ENCODE results near the gene GPC4.

The GPC4 gene

DNA sequence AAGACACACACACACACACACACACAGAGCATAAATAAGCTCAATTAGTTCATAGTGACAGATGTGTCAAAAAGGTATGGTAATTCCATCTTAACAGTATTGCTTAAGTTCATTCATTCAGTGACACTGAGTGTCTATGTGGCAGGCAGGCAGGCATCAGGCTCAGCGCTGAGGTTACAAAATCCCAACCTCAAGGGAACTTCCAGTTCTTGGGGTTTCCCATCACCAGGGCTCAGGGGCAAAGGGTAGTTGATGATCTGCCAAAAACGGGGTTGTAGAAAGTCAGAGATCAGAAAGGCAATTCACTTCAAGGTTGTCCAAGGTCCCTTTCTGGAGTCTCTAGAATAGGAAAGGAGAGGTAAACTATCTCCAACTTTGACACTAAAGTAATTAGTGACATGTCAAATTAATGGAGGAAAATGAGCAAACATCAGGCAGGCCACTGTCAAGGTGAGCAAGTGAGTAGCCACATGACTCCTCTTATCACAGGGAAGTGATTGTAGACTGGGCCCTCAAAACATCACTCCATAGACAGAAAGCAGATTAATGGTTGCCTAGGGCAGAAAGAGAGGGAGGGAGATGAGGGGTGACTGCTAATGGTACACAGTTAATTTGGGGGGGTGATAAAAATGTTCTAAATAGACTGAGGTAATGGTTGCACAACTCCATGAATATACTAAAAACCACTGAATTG lies 41.8 kb downstream of the GPC4 start:
- TF ChIP-seq, protein P1, sequence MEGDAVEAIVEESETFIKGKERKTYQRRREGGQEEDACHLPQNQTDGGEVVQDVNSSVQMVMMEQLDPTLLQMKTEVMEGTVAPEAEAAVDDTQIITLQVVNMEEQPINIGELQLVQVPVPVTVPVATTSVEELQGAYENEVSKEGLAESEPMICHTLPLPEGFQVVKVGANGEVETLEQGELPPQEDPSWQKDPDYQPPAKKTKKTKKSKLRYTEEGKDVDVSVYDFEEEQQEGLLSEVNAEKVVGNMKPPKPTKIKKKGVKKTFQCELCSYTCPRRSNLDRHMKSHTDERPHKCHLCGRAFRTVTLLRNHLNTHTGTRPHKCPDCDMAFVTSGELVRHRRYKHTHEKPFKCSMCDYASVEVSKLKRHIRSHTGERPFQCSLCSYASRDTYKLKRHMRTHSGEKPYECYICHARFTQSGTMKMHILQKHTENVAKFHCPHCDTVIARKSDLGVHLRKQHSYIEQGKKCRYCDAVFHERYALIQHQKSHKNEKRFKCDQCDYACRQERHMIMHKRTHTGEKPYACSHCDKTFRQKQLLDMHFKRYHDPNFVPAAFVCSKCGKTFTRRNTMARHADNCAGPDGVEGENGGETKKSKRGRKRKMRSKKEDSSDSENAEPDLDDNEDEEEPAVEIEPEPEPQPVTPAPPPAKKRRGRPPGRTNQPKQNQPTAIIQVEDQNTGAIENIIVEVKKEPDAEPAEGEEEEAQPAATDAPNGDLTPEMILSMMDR (IDR thresholded peaks at IDR 0.05; ENCODE audit: low read length, missing control alignments): no peak
- DNase-seq (ENCODE audit: low read depth): no peak
- no peak overlapping the region for H3K4me3 ChIP-seq (replicated peaks; ENCODE audit: low read depth, low read length)

DNA sequence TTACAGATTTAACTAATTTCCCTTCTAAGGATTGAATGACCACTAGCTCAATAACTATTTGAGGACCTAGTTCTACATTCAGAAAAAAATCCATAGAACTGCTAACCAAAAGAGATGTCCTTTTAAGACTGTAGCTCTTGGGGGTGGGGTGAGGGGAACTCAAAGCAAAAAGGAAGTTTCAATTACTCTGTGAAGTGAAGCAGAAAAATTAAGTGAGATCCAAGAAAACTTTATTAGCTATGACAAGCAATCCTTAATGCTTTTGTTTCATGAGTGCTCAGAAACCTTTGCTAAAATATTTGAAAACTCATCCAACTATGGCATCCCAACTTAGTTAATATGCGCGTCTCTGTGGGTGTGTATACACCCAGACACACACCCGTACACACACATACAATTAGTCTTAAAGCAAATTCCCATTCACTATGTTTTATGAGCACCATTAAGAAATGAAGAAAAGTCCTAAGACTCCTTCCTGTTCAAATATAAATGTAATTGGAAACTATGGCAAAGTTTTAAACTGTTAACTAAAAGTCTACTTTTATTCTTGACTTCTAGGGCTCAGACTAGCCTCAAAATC lies 44.5 kb downstream of the GPC4 start:
- no peak for DNase-seq (ENCODE audit: low read depth)
- TF ChIP-seq, protein P1 (IDR thresholded peaks at IDR 0.05; ENCODE audit: low read length, missing control alignments): no peak
- no peak overlapping the region for H3K4me3 ChIP-seq (replicated peaks; ENCODE audit: low read depth, low read length)

DNA sequence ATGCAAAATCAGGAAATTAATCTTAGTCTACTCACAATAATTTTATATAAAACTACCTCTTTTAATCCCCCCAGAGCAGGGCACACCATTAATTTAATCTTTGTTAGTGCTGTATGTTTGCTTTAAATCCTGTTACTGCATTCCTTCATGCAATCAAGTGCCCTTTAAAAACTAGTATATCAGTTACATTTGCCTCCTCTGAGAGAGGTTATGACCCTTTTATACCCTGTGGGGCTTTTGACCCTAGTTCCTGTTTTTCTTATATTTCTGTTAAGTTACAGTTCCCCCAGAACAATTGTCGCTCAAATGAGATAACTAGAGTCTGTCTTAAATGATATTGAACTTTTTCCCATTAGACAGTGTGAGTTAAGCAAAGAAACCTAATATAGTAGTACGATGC lies 46.2 kb downstream of the GPC4 start:
- TF ChIP-seq, protein P1 (IDR thresholded peaks at IDR 0.05; ENCODE audit: low read length, missing control alignments): no peak
- no peak for DNase-seq (ENCODE audit: low read depth)
- no peak overlapping the region for H3K4me3 ChIP-seq (replicated peaks; ENCODE audit: low read depth, low read length)

DNA sequence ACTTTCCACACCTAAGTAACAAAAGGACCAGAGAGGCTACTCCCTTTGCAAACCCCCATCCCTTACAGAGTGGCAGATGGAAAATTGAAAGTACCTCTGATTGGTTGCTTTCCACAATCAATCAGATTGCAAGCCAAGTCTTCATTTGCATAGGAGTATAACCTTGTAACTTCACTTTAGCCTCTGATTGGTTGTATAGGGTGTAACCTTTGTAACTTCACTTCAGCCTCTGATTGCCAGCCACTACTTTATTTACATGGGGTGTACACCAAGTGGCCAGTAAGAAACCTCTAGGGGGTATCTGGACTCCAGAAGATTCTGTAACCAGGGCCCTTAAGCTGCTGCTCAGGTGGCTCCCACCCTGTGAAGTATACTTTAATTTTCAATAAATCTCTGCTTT lies 48.6 kb downstream of the GPC4 start:
- DNase-seq (ENCODE audit: low read depth): no peak
- no peak overlapping the region for H3K4me3 ChIP-seq (replicated peaks; ENCODE audit: low read depth, low read length)
- TF ChIP-seq, protein P1 (IDR thresholded peaks at IDR 0.05; ENCODE audit: low read length, missing control alignments): no peak

DNA sequence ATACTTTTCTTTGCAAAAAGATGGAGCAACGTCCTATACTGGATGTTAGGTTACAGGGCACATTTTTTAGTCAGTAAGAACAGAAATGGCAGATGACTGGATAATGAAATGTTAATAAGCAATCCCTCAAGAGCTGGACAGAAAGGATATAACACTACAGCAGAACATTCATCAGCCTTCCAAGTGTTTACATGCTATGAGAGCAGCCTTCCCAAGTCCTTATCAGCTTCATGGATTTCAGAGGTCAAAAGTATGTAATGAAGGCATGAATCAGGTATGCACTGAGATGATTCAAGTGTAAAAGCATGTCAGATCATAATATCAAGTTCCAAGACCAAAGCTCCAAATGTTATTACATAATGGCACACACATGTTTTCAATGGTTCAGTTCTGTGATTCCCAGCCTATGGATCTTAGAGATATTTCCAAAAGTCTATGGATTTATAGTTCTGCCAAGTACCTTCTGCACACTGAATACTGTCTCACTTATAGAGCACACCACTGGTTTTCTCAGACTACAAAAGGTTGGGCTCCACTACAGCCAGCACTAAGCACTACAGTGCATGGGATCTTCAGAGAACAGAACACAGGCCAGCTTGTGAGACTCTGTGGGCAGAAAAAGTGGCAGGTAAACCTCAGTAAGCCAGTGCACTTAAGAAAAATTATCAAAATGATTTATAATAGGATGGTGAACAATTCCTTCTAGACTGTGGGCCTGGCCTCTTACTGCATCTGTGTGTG lies 49.2 kb downstream of the GPC4 start:
- no peak for DNase-seq (ENCODE audit: low read depth)

DNA sequence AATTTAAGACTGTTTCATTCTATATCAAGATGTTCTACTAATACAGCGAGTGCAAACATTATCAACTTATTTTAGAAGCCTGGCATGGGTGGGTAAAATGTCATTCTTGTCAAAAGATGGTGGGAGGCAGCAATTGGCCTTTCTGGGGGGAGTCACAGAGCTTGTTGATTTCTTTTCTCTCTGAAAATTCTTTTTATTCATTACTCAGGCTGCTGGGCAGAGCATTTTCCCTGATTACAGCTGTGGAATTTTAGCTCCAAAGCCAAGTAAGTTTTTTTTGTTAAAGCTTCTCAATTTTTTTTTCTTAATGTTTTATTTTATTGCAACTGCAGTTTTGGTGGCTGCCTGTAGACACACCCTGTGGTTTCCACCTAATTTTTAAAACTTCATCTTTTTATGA lies 50.4 kb downstream of the GPC4 start:
- H3K4me3 ChIP-seq (replicated peaks; ENCODE audit: low read depth, low read length): no peak overlapping the region
- TF ChIP-seq, protein P1 (IDR thresholded peaks at IDR 0.05; ENCODE audit: low read length, missing control alignments): no peak
- DNase-seq (ENCODE audit: low read depth): no peak

More for the DNA sequence above, 49.2 kb downstream of the GPC4 start:
- TF ChIP-seq, protein P1 (IDR thresholded peaks at IDR 0.05; ENCODE audit: low read length, missing control alignments): no peak
- H3K4me3 ChIP-seq (replicated peaks; ENCODE audit: low read depth, low read length): no peak overlapping the region

All from fibroblast of pulmonary artery (primary cell).